H1 (cell line): Measurements from ENCODE around the gene CHSY1. TPM values are rescaled to one million over a fixed set of nuclear protein-coding genes. Genes with fewer than 3 reads are reported as not detected.

Source experiments
- CTCF ChIA-PET: fragments of 300-600 bp; sonication (Branson Sonifier 250); formaldehyde crosslinking; loops from one replicate; lab custom pipeline; 2021; ENCODE audit not compliant: partially characterized antibody; lab: Charles Lee
- POLR2A ChIA-PET: fragments of 300-600 bp; sonication (Branson Sonifier 250); formaldehyde crosslinking; loops from one replicate; lab custom pipeline; 2021; ENCODE audit warnings: inconsistent platforms; ENCODE audit not compliant: partially characterized antibody; lab: Charles Lee
- DNase-seq, 2 experiments: peaks; one replicate each; pipeline versions ENCODE4 v3.0.0 to v3.0.0-alpha.2; 2010 to 2022; ENCODE audit warnings: low spot score in 2 of 2, low read depth in 1 of 2, mixed read lengths in 1 of 2
- FAIRE-seq: peaks from 2 replicates; lab custom pipeline; 2011; peaks lifted over from hg19 to GRCh38; lab: Jason Lieb, UNC
- H2AFZ ChIP-seq: 2 replicates; pipeline ENCODE4 v1.8.1; 2012; ENCODE audit warnings: low read length, inconsistent platforms
- H2AK5ac ChIP-seq: 2 replicates; pipeline ENCODE4 v1.6.1; 2013; ENCODE audit warnings: low read depth, low read length
- H2BK120ac ChIP-seq: replicated peaks from 2 replicates; pipeline ENCODE3; 2013; ENCODE audit warnings: low read depth, low read length, inconsistent platforms
- H2BK12ac ChIP-seq: 2 replicates; pipeline ENCODE4 v1.6.1; 2013; ENCODE audit warnings: low read depth, low read length
- H2BK15ac ChIP-seq: 2 replicates; pipeline ENCODE4 v1.6.1; 2013; ENCODE audit warnings: low read length
- H2BK20ac ChIP-seq: 2 replicates; pipeline ENCODE4 v1.6.1; 2013; ENCODE audit warnings: low read length
- H2BK5ac ChIP-seq: 2 replicates; pipeline ENCODE4 v1.6.1; 2013; ENCODE audit warnings: low read depth, low read length
- H3K14ac ChIP-seq: 2 replicates; pipeline ENCODE4 v1.6.1; 2013; ENCODE audit warnings: inconsistent platforms; ENCODE audit not compliant: insufficient read length
- H3K18ac ChIP-seq: 2 replicates; pipeline ENCODE4 v1.6.1; 2013; ENCODE audit warnings: low read length; ENCODE audit errors: extremely low read depth
- H3K23ac ChIP-seq: 2 replicates; pipeline ENCODE4 v1.6.1; 2013; ENCODE audit warnings: inconsistent platforms; ENCODE audit not compliant: insufficient read length
- H3K23me2 ChIP-seq: 2 replicates; pipeline ENCODE4 v1.6.1; 2013; ENCODE audit warnings: low read depth, low read length
- H3K27ac ChIP-seq: 2 replicates; pipeline ENCODE4 v1.6.1; 2011; ENCODE audit warnings: low read depth, low read length, inconsistent platforms
- H3K27me3 ChIP-seq, 4 experiments: replicated peaks in 1 of 4; 1 replicate in 1 of 4; 2 replicates in 3 of 4; pipeline versions ENCODE4 v1.6.1 to v1.8.1; 2011 to 2013; ENCODE audit warnings: low read length in 3 of 4, mild to moderate bottlenecking in 3 of 4, inconsistent platforms in 2 of 4, mixed read lengths in 2 of 4, moderate library complexity in 1 of 4; ENCODE audit not compliant: control insufficient read depth in 3 of 4, insufficient read depth in 3 of 4; ENCODE audit errors: extremely low read depth in 1 of 4
- H3K36me3 ChIP-seq, 4 experiments: 2 replicates each; pipeline versions ENCODE4 v1.6.1 to v1.8.1; 2011 to 2013; ENCODE audit warnings: mild to moderate bottlenecking in 4 of 4, low read length in 3 of 4, moderate library complexity in 2 of 4, control low read depth in 1 of 4, inconsistent platforms in 1 of 4; ENCODE audit not compliant: insufficient read depth in 4 of 4, control insufficient read depth in 2 of 4
- H3K4ac ChIP-seq: replicated peaks from 2 replicates; pipeline ENCODE3; 2013; ENCODE audit warnings: low read length, low read depth, mixed read lengths, inconsistent platforms; ENCODE audit not compliant: insufficient read length
- H3K4me1 ChIP-seq, 4 experiments: replicated peaks in 1 of 4; 1 replicate in 1 of 4; 2 replicates in 3 of 4; pipeline versions ENCODE4 v1.6.1 to v1.8.1; 2011 to 2013; ENCODE audit warnings: low read length in 3 of 4, inconsistent platforms in 2 of 4, mixed read lengths in 1 of 4; ENCODE audit not compliant: insufficient read depth in 4 of 4, control insufficient read depth in 3 of 4
- H3K4me2 ChIP-seq, 2 experiments: 2 replicates each; pipeline versions ENCODE4 v1.6.1 to v1.8.1; 2011 to 2013; ENCODE audit warnings: low read depth in 2 of 2, low read length in 2 of 2, control low read depth in 1 of 2, inconsistent platforms in 1 of 2, mild to moderate bottlenecking in 1 of 2; ENCODE audit not compliant: insufficient read depth in 1 of 2
- H3K4me3 ChIP-seq, 4 experiments: fragments of 200-600, 300-600 bp in 1 of 4; sonication (generic), shearing (Covaris generic), sonication (Bioruptor Twin) in 1 of 4; 2 replicates each; pipeline versions ENCODE4 v1.5.1 to v1.8.1; 2011 to 2016; ENCODE audit warnings: low read length in 4 of 4, low read depth in 3 of 4, control low read depth in 2 of 4, inconsistent platforms in 2 of 4, mild to moderate bottlenecking in 2 of 4, mixed read lengths in 1 of 4, moderate library complexity in 1 of 4; ENCODE audit not compliant: insufficient read depth in 2 of 4; ENCODE audit errors: extremely low read depth in 1 of 4
- H3K56ac ChIP-seq: replicated peaks from 2 replicates; pipeline ENCODE3; 2013; ENCODE audit warnings: low read depth, mild to moderate bottlenecking, mixed read lengths, low read length, inconsistent platforms; ENCODE audit not compliant: insufficient read length
- H3K79me1 ChIP-seq: 2 replicates; pipeline ENCODE4 v1.6.1; 2013; ENCODE audit warnings: low read depth, low read length, control low read depth
- H3K79me2 ChIP-seq, 2 experiments: 2 replicates each; pipeline versions ENCODE4 v1.6.1 to v1.8.1; 2012 to 2013; ENCODE audit warnings: low read length in 2 of 2, mild to moderate bottlenecking in 2 of 2, inconsistent platforms in 1 of 2; ENCODE audit not compliant: insufficient read depth in 2 of 2, control insufficient read depth in 1 of 2
- H3K9ac ChIP-seq, 4 experiments: replicated peaks in 1 of 4; 1 replicate in 1 of 4; 2 replicates in 3 of 4; pipeline versions ENCODE4 v1.6.1 to v1.8.1; 2011 to 2013; ENCODE audit warnings: low read depth in 3 of 4, low read length in 3 of 4, control low read depth in 2 of 4, mild to moderate bottlenecking in 2 of 4, moderate library complexity in 2 of 4, inconsistent platforms in 1 of 4; ENCODE audit errors: extremely low read depth in 1 of 4
- H3K9me3 ChIP-seq, 2 experiments: 2 replicates each; pipeline versions ENCODE4 v1.6.1 to v1.8.1; 2012 to 2013; ENCODE audit warnings: mild to moderate bottlenecking in 2 of 2, moderate library complexity in 2 of 2, control low read depth in 1 of 2, inconsistent platforms in 1 of 2, low read depth in 1 of 2, low read length in 1 of 2, mixed read lengths in 1 of 2; ENCODE audit not compliant: insufficient read depth in 2 of 2
- H4K20me1 ChIP-seq, 2 experiments: replicated peaks in 1 of 2; 2 replicates each; pipeline versions ENCODE3 to v1.8.1; 2011 to 2013; ENCODE audit warnings: inconsistent platforms in 2 of 2, low read length in 2 of 2, mild to moderate bottlenecking in 1 of 2; ENCODE audit not compliant: insufficient read depth in 2 of 2, control insufficient read depth in 1 of 2
- H4K5ac ChIP-seq: 2 replicates; pipeline ENCODE4 v1.6.1; 2013; ENCODE audit warnings: low read length, low read depth, mixed read lengths, inconsistent platforms; ENCODE audit not compliant: insufficient read length
- H4K8ac ChIP-seq: 2 replicates; pipeline ENCODE4 v1.8.0; 2013; ENCODE audit warnings: mild to moderate bottlenecking, moderate library complexity, low read length, inconsistent platforms; ENCODE audit not compliant: insufficient read depth; ENCODE audit errors: extremely low read depth
- H4K91ac ChIP-seq: replicated peaks from 2 replicates; pipeline ENCODE3; 2013; ENCODE audit warnings: low read length, mixed read lengths, inconsistent platforms; ENCODE audit not compliant: insufficient read length
- BACH1 ChIP-seq: IDR thresholded peaks from 2 replicates; pipeline ENCODE4 v1.6.1; 2012; ENCODE audit warnings: low read length, improper control_type of control experiment
- CHD1 ChIP-seq: IDR thresholded peaks from 2 replicates; pipeline ENCODE4 v1.6.1; 2012; ENCODE audit warnings: low read depth, low read length, improper control_type of control experiment
- SRF ChIP-seq: IDR thresholded peaks from 2 replicates; pipeline ENCODE4 v1.6.1; 2011; ENCODE audit warnings: mild to moderate bottlenecking, low read depth, low read length, moderate library complexity
- ZNF274 ChIP-seq: IDR thresholded peaks from 2 replicates; pipeline ENCODE4 v1.7.0; 2012; ENCODE audit warnings: low read length, borderline replicate concordance; ENCODE audit errors: extremely low read depth
- WGBS, 2 experiments: shearing (Covaris generic) in 1 of 2; methylation state at CpG; one replicate each; pipeline versions ENCODE4 v1.1.6 to v1.1.7; 2013 to 2015; ENCODE audit warnings: low lambda C conversion rate in 2 of 2, mixed read lengths in 2 of 2, inconsistent platforms in 1 of 2, low coverage in 1 of 2, missing lambda C conversion rate in 1 of 2; ENCODE audit not compliant: insufficient replicate concordance in 2 of 2, insufficient coverage in 1 of 2, insufficient read length in 1 of 2; ENCODE audit errors: extremely low coverage in 1 of 2, missing lambda C conversion rate in 1 of 2; 5-methylcytosine and 5-hydroxymethylcytosine counted together
- polyA plus RNA-seq, 7 experiments: library from polyadenylated mRNA; depleted of rRNA in 3 of 7; stranded (reverse) in 5 of 7; unstranded in 2 of 7; fragments of >200 nt in 5 of 7; fragments of 200-250 nt in 2 of 7; gene quantifications; 1 replicate in 5 of 7; 2 replicates in 1 of 7; 4 replicates in 1 of 7; pipeline versions ENCODE4 v1.2.1 to v1.2.3, GENCODE V29; 2011 to 2013; ENCODE audit warnings: missing spikeins in 2 of 7, mixed read lengths in 2 of 7
- total RNA-seq: library from RNA; stranded (reverse); fragmentation: NEBNext Ultra II Directional; extraction: Animal tissue kit (Norgen Biotek cat#: 25700); gene quantifications from 2 replicates; pipeline ENCODE4 v1.2.1, GENCODE V29; 2021
- TF ChIP-seq, protein P1 (sequence below): IDR thresholded peaks from 2 replicates; pipeline ENCODE4 v1.6.1; 2012; ENCODE audit warnings: low read length, inconsistent platforms

Gene CHSY1
- total and polyA plus RNA-seq, 2 of the 8 experiments (the other 6 are each of a cell fraction or from before 2014, with no cell fraction given): 24.9 to 60.7 TPM

DNA sequence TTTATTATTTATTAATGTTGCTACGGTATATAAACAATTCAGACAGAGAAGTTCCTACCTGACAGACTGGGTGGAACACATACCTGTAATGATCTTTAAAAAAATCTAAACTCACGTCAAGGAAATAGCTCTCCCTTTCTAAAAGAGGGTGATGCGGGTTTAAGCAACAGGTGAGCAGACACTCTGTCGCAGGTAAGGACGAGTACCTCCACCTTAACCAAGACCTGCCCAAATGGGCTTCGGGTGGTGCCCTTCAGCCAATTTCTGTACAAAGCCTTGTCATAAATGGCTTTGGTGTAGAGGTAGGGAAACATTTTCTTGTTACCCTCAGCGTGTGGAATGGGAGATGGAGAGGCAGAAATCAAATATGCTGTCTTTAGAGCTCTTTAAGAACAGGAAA is 67.0 kb downstream of the CHSY1 start:
- H3K9ac ChIP-seq: no peak overlapping the region
- no peak for FAIRE-seq
- H2BK120ac ChIP-seq: no peak overlapping the region
- H4K8ac ChIP-seq: no peak overlapping the region
- no peak overlapping the region for H3K27ac ChIP-seq
- TF ChIP-seq SRF (no peak), ZNF274 (no peak), BACH1 (no peak), CHD1 (no peak)
- TF ChIP-seq, protein P1, sequence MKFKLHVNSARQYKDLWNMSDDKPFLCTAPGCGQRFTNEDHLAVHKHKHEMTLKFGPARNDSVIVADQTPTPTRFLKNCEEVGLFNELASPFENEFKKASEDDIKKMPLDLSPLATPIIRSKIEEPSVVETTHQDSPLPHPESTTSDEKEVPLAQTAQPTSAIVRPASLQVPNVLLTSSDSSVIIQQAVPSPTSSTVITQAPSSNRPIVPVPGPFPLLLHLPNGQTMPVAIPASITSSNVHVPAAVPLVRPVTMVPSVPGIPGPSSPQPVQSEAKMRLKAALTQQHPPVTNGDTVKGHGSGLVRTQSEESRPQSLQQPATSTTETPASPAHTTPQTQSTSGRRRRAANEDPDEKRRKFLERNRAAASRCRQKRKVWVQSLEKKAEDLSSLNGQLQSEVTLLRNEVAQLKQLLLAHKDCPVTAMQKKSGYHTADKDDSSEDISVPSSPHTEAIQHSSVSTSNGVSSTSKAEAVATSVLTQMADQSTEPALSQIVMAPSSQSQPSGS: no peak
- TF ChIP-seq, all 59 proteins: peak for 0
- H3K4me2 ChIP-seq: no peak overlapping the region
- H3K27me3 ChIP-seq: no peaks in the 10 kb centered on the region
- H4K91ac ChIP-seq: no peak overlapping the region
- peaks cover 16% of the 10 kb centered on the region for H3K79me1 ChIP-seq
- H3K4me3 ChIP-seq: no peak overlapping the region
- peaks cover 10% of the 10 kb centered on the region in 2 experiments for H4K20me1 ChIP-seq
- no peaks in the 10 kb centered on the region; a peak in 1 of 8 replicates for H3K36me3 ChIP-seq
- H3K4me1 ChIP-seq: peaks cover 1 to 14% (median 9%) of the 10 kb centered on the region in 4 experiments; a peak in 5 of 7 replicates
- DNase-seq: no peak
- no peaks in the 10 kb centered on the region for H3K23me2 ChIP-seq
- H3K79me2 ChIP-seq: peaks cover 4 to 93% of the 10 kb centered on the region in 2 experiments; a peak in 3 of 4 replicates
- H3K18ac ChIP-seq: no peak overlapping the region
- ChIA-PET POLR2A (interaction anchor here (0.7 to 2.2 kb wide), 3 partner anchors 8 to 136 kb away, joined by 3 to 9 read pairs (median 3); no protein-coding TSS in a partner anchor), CTCF (interaction anchor here (1.0 to 2.1 kb wide), 3 partner anchors 56 to 99 kb away, joined by 3 to 5 read pairs (median 3); no protein-coding TSS in a partner anchor)
- H2BK20ac ChIP-seq: no peak overlapping the region
- H3K56ac ChIP-seq: no peak overlapping the region
- H2BK15ac ChIP-seq: no peak overlapping the region
- H3K4ac ChIP-seq: no peak overlapping the region
- no peak overlapping the region for H2BK12ac ChIP-seq
- no peak overlapping the region for H2BK5ac ChIP-seq
- WGBS, 2 experiments: 93% methylated on average over 7 of the region's 7 CpGs; no CpG with 5 or more reads in 1 of the 2 experiments
- H2AFZ ChIP-seq: no peak overlapping the region
- H2AK5ac ChIP-seq: no peak overlapping the region
- no peak overlapping the region for H4K5ac ChIP-seq
- H3K23ac ChIP-seq: no peak overlapping the region
- H3K14ac ChIP-seq: no peak overlapping the region
- no peaks in the 10 kb centered on the region for H3K9me3 ChIP-seq
